Activated CD4-positive, alpha-beta T cell treated with anti-CD3 and anti-CD28 coated beads, Interleukin-2, Interleukin-4, amounts not matched to agents 100 ng/mL and 50 ng/mL, durations not matched to agents 16 hours and 8 hours (primary cell): ENCODE measurements around the gene VLDLR.
A peak's percentile ranks its signal among the peaks of the same experiment; 100 is the strongest.

Experiments used
- DNase-seq: peaks from one replicate; pipeline ENCODE4 v3.0.0-alpha.2; 2020; ENCODE audit warnings: low spot score

The VLDLR gene

GRCh38 chr9:2620919-2621721 is 467 bp upstream of the VLDLR start:
- DNase-seq: peak; percentile 83

- DNase-seq: no peak
These were observed 1.1 kb downstream of the VLDLR start for GRCh38 chr9:2622461-2623287.

- DNase-seq: no peak
These were observed 1.9 kb downstream of the VLDLR start for GRCh38 chr9:2623288-2624050.

- no peak for DNase-seq
These were observed 2.6 kb downstream of the VLDLR start for GRCh38 chr9:2624051-2624682.

- no peak for DNase-seq
These were observed 3.8 kb downstream of the VLDLR start for GRCh38 chr9:2625427-2625826.

GRCh38 chr9:2628919-2629318 is 7.3 kb downstream of the VLDLR start:
- no peak for DNase-seq

GRCh38 chr9:2630158-2630557 is 8.6 kb downstream of the VLDLR start:
- no peak for DNase-seq

- DNase-seq: no peak
These were observed 9.7 kb downstream of the VLDLR start for GRCh38 chr9:2631263-2631662.

GRCh38 chr9:2634153-2634552 is 12.6 kb downstream of the VLDLR start:
- no peak for DNase-seq

GRCh38 chr9:2634818-2635217 is 13.2 kb downstream of the VLDLR start:
- no peak for DNase-seq

- no peak for DNase-seq
These were observed 14.3 kb downstream of the VLDLR start for GRCh38 chr9:2635922-2636321.

GRCh38 chr9:2637390-2637789 is 15.8 kb downstream of the VLDLR start:
- DNase-seq: no peak

GRCh38 chr9:2638871-2639673 is 17.5 kb downstream of the VLDLR start:
- DNase-seq: peak; percentile 32

GRCh38 chr9:2639786-2640185 is 18.2 kb downstream of the VLDLR start:
- no peak for DNase-seq

- DNase-seq: no peak
These were observed 19.0 kb downstream of the VLDLR start for GRCh38 chr9:2640570-2640969.

- no peak for DNase-seq
These were observed 19.4 kb downstream of the VLDLR start for GRCh38 chr9:2641033-2641432.

- no peak for DNase-seq
These were observed 20.5 kb downstream of the VLDLR start for GRCh38 chr9:2642068-2642467.

GRCh38 chr9:2645569-2645968 is 24.0 kb downstream of the VLDLR start:
- no peak for DNase-seq

- DNase-seq: peak; percentile 80
These were observed 33.9 kb downstream of the VLDLR start for GRCh38 chr9:2655411-2655901.

GRCh38 chr9:2657427-2657826 is 35.8 kb downstream of the VLDLR start:
- DNase-seq: peak; percentile 27

GRCh38 chr9:2662496-2662895 is 40.9 kb downstream of the VLDLR start:
- DNase-seq: no peak
